H1 (cell line): ENCODE measurements around the gene EXD3. TPM values are rescaled to one million over a fixed set of nuclear protein-coding genes. Genes with fewer than 3 reads are reported as not detected.

Experiments
- CTCF ChIA-PET: fragments of 300-600 bp; sonication (Branson Sonifier 250); formaldehyde crosslinking; loops from one replicate; lab custom pipeline; 2021; ENCODE audit not compliant: partially characterized antibody; lab: Charles Lee
- POLR2A ChIA-PET: fragments of 300-600 bp; sonication (Branson Sonifier 250); formaldehyde crosslinking; loops from one replicate; lab custom pipeline; 2021; ENCODE audit warnings: inconsistent platforms; ENCODE audit not compliant: partially characterized antibody; lab: Charles Lee
- DNase-seq, 2 experiments: peaks; one replicate each; pipeline versions ENCODE4 v3.0.0 to v3.0.0-alpha.2; 2010 to 2022; ENCODE audit warnings: low spot score in 2 of 2, low read depth in 1 of 2, mixed read lengths in 1 of 2
- FAIRE-seq: peaks from 2 replicates; lab custom pipeline; 2011; peaks lifted over from hg19 to GRCh38; lab: Jason Lieb, UNC
- H2AFZ ChIP-seq: 2 replicates; pipeline ENCODE4 v1.8.1; 2012; ENCODE audit warnings: low read length, inconsistent platforms
- H2AK5ac ChIP-seq: 2 replicates; pipeline ENCODE4 v1.6.1; 2013; ENCODE audit warnings: low read depth, low read length
- H2BK120ac ChIP-seq: replicated peaks from 2 replicates; pipeline ENCODE3; 2013; ENCODE audit warnings: low read depth, low read length, inconsistent platforms
- H2BK12ac ChIP-seq: 2 replicates; pipeline ENCODE4 v1.6.1; 2013; ENCODE audit warnings: low read depth, low read length
- H2BK15ac ChIP-seq: 2 replicates; pipeline ENCODE4 v1.6.1; 2013; ENCODE audit warnings: low read length
- H2BK20ac ChIP-seq: 2 replicates; pipeline ENCODE4 v1.6.1; 2013; ENCODE audit warnings: low read length
- H2BK5ac ChIP-seq: 2 replicates; pipeline ENCODE4 v1.6.1; 2013; ENCODE audit warnings: low read depth, low read length
- H3K14ac ChIP-seq: 2 replicates; pipeline ENCODE4 v1.6.1; 2013; ENCODE audit warnings: inconsistent platforms; ENCODE audit not compliant: insufficient read length
- H3K18ac ChIP-seq: 2 replicates; pipeline ENCODE4 v1.6.1; 2013; ENCODE audit warnings: low read length; ENCODE audit errors: extremely low read depth
- H3K23ac ChIP-seq: 2 replicates; pipeline ENCODE4 v1.6.1; 2013; ENCODE audit warnings: inconsistent platforms; ENCODE audit not compliant: insufficient read length
- H3K23me2 ChIP-seq: 2 replicates; pipeline ENCODE4 v1.6.1; 2013; ENCODE audit warnings: low read depth, low read length
- H3K27ac ChIP-seq: 2 replicates; pipeline ENCODE4 v1.6.1; 2011; ENCODE audit warnings: low read depth, low read length, inconsistent platforms
- H3K27me3 ChIP-seq, 4 experiments: replicated peaks in 1 of 4; 1 replicate in 1 of 4; 2 replicates in 3 of 4; pipeline versions ENCODE4 v1.6.1 to v1.8.1; 2011 to 2013; ENCODE audit warnings: low read length in 3 of 4, mild to moderate bottlenecking in 3 of 4, inconsistent platforms in 2 of 4, mixed read lengths in 2 of 4, moderate library complexity in 1 of 4; ENCODE audit not compliant: control insufficient read depth in 3 of 4, insufficient read depth in 3 of 4; ENCODE audit errors: extremely low read depth in 1 of 4
- H3K36me3 ChIP-seq, 4 experiments: 2 replicates each; pipeline versions ENCODE4 v1.6.1 to v1.8.1; 2011 to 2013; ENCODE audit warnings: mild to moderate bottlenecking in 4 of 4, low read length in 3 of 4, moderate library complexity in 2 of 4, control low read depth in 1 of 4, inconsistent platforms in 1 of 4; ENCODE audit not compliant: insufficient read depth in 4 of 4, control insufficient read depth in 2 of 4
- H3K4ac ChIP-seq: replicated peaks from 2 replicates; pipeline ENCODE3; 2013; ENCODE audit warnings: low read length, low read depth, mixed read lengths, inconsistent platforms; ENCODE audit not compliant: insufficient read length
- H3K4me1 ChIP-seq, 4 experiments: replicated peaks in 1 of 4; 1 replicate in 1 of 4; 2 replicates in 3 of 4; pipeline versions ENCODE4 v1.6.1 to v1.8.1; 2011 to 2013; ENCODE audit warnings: low read length in 3 of 4, inconsistent platforms in 2 of 4, mixed read lengths in 1 of 4; ENCODE audit not compliant: insufficient read depth in 4 of 4, control insufficient read depth in 3 of 4
- H3K4me2 ChIP-seq, 2 experiments: 2 replicates each; pipeline versions ENCODE4 v1.6.1 to v1.8.1; 2011 to 2013; ENCODE audit warnings: low read depth in 2 of 2, low read length in 2 of 2, control low read depth in 1 of 2, inconsistent platforms in 1 of 2, mild to moderate bottlenecking in 1 of 2; ENCODE audit not compliant: insufficient read depth in 1 of 2
- H3K4me3 ChIP-seq, 4 experiments: fragments of 200-600, 300-600 bp in 1 of 4; sonication (generic), shearing (Covaris generic), sonication (Bioruptor Twin) in 1 of 4; 2 replicates each; pipeline versions ENCODE4 v1.5.1 to v1.8.1; 2011 to 2016; ENCODE audit warnings: low read length in 4 of 4, low read depth in 3 of 4, control low read depth in 2 of 4, inconsistent platforms in 2 of 4, mild to moderate bottlenecking in 2 of 4, mixed read lengths in 1 of 4, moderate library complexity in 1 of 4; ENCODE audit not compliant: insufficient read depth in 2 of 4; ENCODE audit errors: extremely low read depth in 1 of 4
- H3K56ac ChIP-seq: replicated peaks from 2 replicates; pipeline ENCODE3; 2013; ENCODE audit warnings: low read depth, mild to moderate bottlenecking, mixed read lengths, low read length, inconsistent platforms; ENCODE audit not compliant: insufficient read length
- H3K79me1 ChIP-seq: 2 replicates; pipeline ENCODE4 v1.6.1; 2013; ENCODE audit warnings: low read depth, low read length, control low read depth
- H3K79me2 ChIP-seq, 2 experiments: 2 replicates each; pipeline versions ENCODE4 v1.6.1 to v1.8.1; 2012 to 2013; ENCODE audit warnings: low read length in 2 of 2, mild to moderate bottlenecking in 2 of 2, inconsistent platforms in 1 of 2; ENCODE audit not compliant: insufficient read depth in 2 of 2, control insufficient read depth in 1 of 2
- H3K9ac ChIP-seq, 4 experiments: replicated peaks in 1 of 4; 1 replicate in 1 of 4; 2 replicates in 3 of 4; pipeline versions ENCODE4 v1.6.1 to v1.8.1; 2011 to 2013; ENCODE audit warnings: low read depth in 3 of 4, low read length in 3 of 4, control low read depth in 2 of 4, mild to moderate bottlenecking in 2 of 4, moderate library complexity in 2 of 4, inconsistent platforms in 1 of 4; ENCODE audit errors: extremely low read depth in 1 of 4
- H3K9me3 ChIP-seq, 2 experiments: 2 replicates each; pipeline versions ENCODE4 v1.6.1 to v1.8.1; 2012 to 2013; ENCODE audit warnings: mild to moderate bottlenecking in 2 of 2, moderate library complexity in 2 of 2, control low read depth in 1 of 2, inconsistent platforms in 1 of 2, low read depth in 1 of 2, low read length in 1 of 2, mixed read lengths in 1 of 2; ENCODE audit not compliant: insufficient read depth in 2 of 2
- H4K20me1 ChIP-seq, 2 experiments: replicated peaks in 1 of 2; 2 replicates each; pipeline versions ENCODE3 to v1.8.1; 2011 to 2013; ENCODE audit warnings: inconsistent platforms in 2 of 2, low read length in 2 of 2, mild to moderate bottlenecking in 1 of 2; ENCODE audit not compliant: insufficient read depth in 2 of 2, control insufficient read depth in 1 of 2
- H4K5ac ChIP-seq: 2 replicates; pipeline ENCODE4 v1.6.1; 2013; ENCODE audit warnings: low read length, low read depth, mixed read lengths, inconsistent platforms; ENCODE audit not compliant: insufficient read length
- H4K8ac ChIP-seq: 2 replicates; pipeline ENCODE4 v1.8.0; 2013; ENCODE audit warnings: mild to moderate bottlenecking, moderate library complexity, low read length, inconsistent platforms; ENCODE audit not compliant: insufficient read depth; ENCODE audit errors: extremely low read depth
- H4K91ac ChIP-seq: replicated peaks from 2 replicates; pipeline ENCODE3; 2013; ENCODE audit warnings: low read length, mixed read lengths, inconsistent platforms; ENCODE audit not compliant: insufficient read length
- CREB1 ChIP-seq: IDR thresholded peaks from 2 replicates; pipeline ENCODE4 v1.6.1; 2012; ENCODE audit warnings: inconsistent platforms
- FOSL1 ChIP-seq: IDR thresholded peaks from 2 replicates; pipeline ENCODE4 v1.6.1; 2011; ENCODE audit warnings: mild to moderate bottlenecking, low read depth, low read length, moderate library complexity; ENCODE audit not compliant: insufficient read depth
- GABPA ChIP-seq: IDR thresholded peaks from 2 replicates; pipeline ENCODE4 v1.6.1; 2011; ENCODE audit warnings: mild to moderate bottlenecking, low read length, moderate library complexity, borderline replicate concordance; ENCODE audit not compliant: insufficient read depth
- GTF2F1 ChIP-seq: IDR thresholded peaks from 2 replicates; pipeline ENCODE4 v1.6.1; 2012; ENCODE audit warnings: low read depth, low read length, improper control_type of control experiment, borderline replicate concordance
- NANOG ChIP-seq: IDR thresholded peaks from 2 replicates; pipeline ENCODE4 v1.6.1; 2011; ENCODE audit warnings: low read length, low read depth, mild to moderate bottlenecking, inconsistent platforms; ENCODE audit not compliant: insufficient read depth, poor library complexity, severe bottlenecking
- POLR2AphosphoS5 ChIP-seq: IDR thresholded peaks from 2 replicates; pipeline ENCODE4 v1.6.1; 2011; ENCODE audit warnings: low read depth, low read length
- RFX5 ChIP-seq: IDR thresholded peaks from 2 replicates; pipeline ENCODE4 v1.6.1; 2011; ENCODE audit warnings: low read depth, low read length, improper control_type of control experiment, borderline replicate concordance
- SIN3A ChIP-seq, 2 experiments: IDR thresholded peaks in 1 of 2; conservative IDR thresholded peaks in 1 of 2; 2 replicates each; pipeline ENCODE4 v1.6.1; 2011 to 2012; ENCODE audit warnings: low read length in 2 of 2, improper control_type of control experiment in 1 of 2, low read depth in 1 of 2, mild to moderate bottlenecking in 1 of 2
- TBP ChIP-seq: IDR thresholded peaks from 2 replicates; pipeline ENCODE4 v1.6.1; 2011; ENCODE audit warnings: low read depth, low read length, improper control_type of control experiment
- TEAD4 ChIP-seq: IDR thresholded peaks from 2 replicates; pipeline ENCODE4 v1.6.1; 2012; ENCODE audit warnings: low read depth, low read length, inconsistent platforms, mixed read lengths
- WGBS, 2 experiments: shearing (Covaris generic) in 1 of 2; methylation state at CpG; one replicate each; pipeline versions ENCODE4 v1.1.6 to v1.1.7; 2013 to 2015; ENCODE audit warnings: low lambda C conversion rate in 2 of 2, mixed read lengths in 2 of 2, inconsistent platforms in 1 of 2, low coverage in 1 of 2, missing lambda C conversion rate in 1 of 2; ENCODE audit not compliant: insufficient replicate concordance in 2 of 2, insufficient coverage in 1 of 2, insufficient read length in 1 of 2; ENCODE audit errors: extremely low coverage in 1 of 2, missing lambda C conversion rate in 1 of 2; 5-methylcytosine and 5-hydroxymethylcytosine counted together
- polyA plus RNA-seq, 7 experiments: library from polyadenylated mRNA; depleted of rRNA in 3 of 7; stranded (reverse) in 5 of 7; unstranded in 2 of 7; fragments of >200 nt in 5 of 7; fragments of 200-250 nt in 2 of 7; gene quantifications; 1 replicate in 5 of 7; 2 replicates in 1 of 7; 4 replicates in 1 of 7; pipeline versions ENCODE4 v1.2.1 to v1.2.3, GENCODE V29; 2011 to 2013; ENCODE audit warnings: missing spikeins in 2 of 7, mixed read lengths in 2 of 7
- total RNA-seq: library from RNA; stranded (reverse); fragmentation: NEBNext Ultra II Directional; extraction: Animal tissue kit (Norgen Biotek cat#: 25700); gene quantifications from 2 replicates; pipeline ENCODE4 v1.2.1, GENCODE V29; 2021
- TF ChIP-seq, protein P1 (sequence below), 3 experiments: IDR thresholded peaks; 1 replicate in 2 of 3; 2 replicates in 1 of 3; pipeline versions ENCODE4 v1.5.1 to v1.6.1; 2011; ENCODE audit warnings: low read length in 3 of 3, mild to moderate bottlenecking in 3 of 3, inconsistent platforms in 2 of 3, low read depth in 1 of 3, moderate library complexity in 1 of 3; ENCODE audit not compliant: insufficient read depth in 1 of 3; ENCODE audit errors: control extremely low read depth in 1 of 3

EXD3 gene
- total and polyA plus RNA-seq, 2 of the 8 experiments (the other 6 are each of a cell fraction or from before 2014, with no cell fraction given) = 7.2 to 9.4 TPM

DNA sequence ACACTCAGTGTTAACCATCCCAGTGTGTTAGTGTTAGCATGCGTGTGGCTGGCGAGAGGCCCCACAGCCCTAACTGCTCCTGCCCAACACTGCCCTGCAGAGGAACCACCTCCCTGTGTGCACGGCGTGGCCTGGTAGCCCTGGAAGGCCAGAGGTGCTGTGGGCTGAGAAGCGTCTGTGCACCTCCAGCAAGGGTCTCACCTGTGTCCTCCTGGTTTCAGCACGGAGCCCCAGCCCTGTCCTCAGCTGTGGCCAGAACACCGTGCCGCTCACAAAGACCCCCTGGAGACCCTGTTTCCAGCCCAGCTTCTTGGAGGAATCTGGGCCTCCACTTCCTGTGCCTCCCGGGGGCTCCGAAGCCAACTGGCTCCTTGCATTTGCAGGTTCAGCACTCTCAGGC lies 64.8 kb downstream of the EXD3 start:
- H3K23ac ChIP-seq = no peak overlapping the region
- DNase-seq (no peak), FAIRE-seq (no peak)
- no peak overlapping the region for H3K56ac ChIP-seq
- 98% methylated on average over 10 of the region's 10 CpGs; no CpG with 5 or more reads in 1 of the 2 experiments for WGBS, 2 experiments
- H2AFZ ChIP-seq = no peak overlapping the region
- no peak overlapping the region for H2BK15ac ChIP-seq
- no peak overlapping the region for H3K18ac ChIP-seq
- no peak overlapping the region for H2AK5ac ChIP-seq
- H3K23me2 ChIP-seq = peaks cover 5% of the 10 kb centered on the region; the same call in 1 of the 2 replicates
- H3K4me2 ChIP-seq = no peak overlapping the region
- ChIA-PET CTCF (interaction anchor here (0.6 to 0.9 kb wide), 3 partner anchors 17 to 238 kb away, joined by 3 read pairs; no protein-coding TSS in a partner anchor), POLR2A (interaction anchor here (0.6 kb wide), 1 partner anchor 64 kb away, joined by 3 read pairs; no protein-coding TSS in a partner anchor)
- H4K91ac ChIP-seq = no peak overlapping the region
- H3K4ac ChIP-seq = no peak overlapping the region
- H3K4me1 ChIP-seq = no peaks in the 10 kb centered on the region
- H2BK12ac ChIP-seq = no peak overlapping the region
- no peaks in the 10 kb centered on the region for H3K79me2 ChIP-seq
- H3K36me3 ChIP-seq = no peaks in the 10 kb centered on the region
- H3K27ac ChIP-seq = no peak overlapping the region
- no peak overlapping the region for H3K14ac ChIP-seq
- H3K9me3 ChIP-seq = peaks cover 27 to 46% of the 10 kb centered on the region in 2 experiments
- no peak overlapping the region for H3K4me3 ChIP-seq
- H3K79me1 ChIP-seq = no peaks in the 10 kb centered on the region
- H3K9ac ChIP-seq = no peak overlapping the region
- no peaks in the 10 kb centered on the region for H3K27me3 ChIP-seq
- H2BK120ac ChIP-seq = no peak overlapping the region
- H4K5ac ChIP-seq = no peak overlapping the region
- no peak overlapping the region for H4K8ac ChIP-seq
- H2BK20ac ChIP-seq = no peak overlapping the region
- H4K20me1 ChIP-seq = no peaks in the 10 kb centered on the region
- H2BK5ac ChIP-seq = no peak overlapping the region
- no peak for TF ChIP-seq CREB1
- no peak for TF ChIP-seq RFX5
- TF ChIP-seq, protein P1, sequence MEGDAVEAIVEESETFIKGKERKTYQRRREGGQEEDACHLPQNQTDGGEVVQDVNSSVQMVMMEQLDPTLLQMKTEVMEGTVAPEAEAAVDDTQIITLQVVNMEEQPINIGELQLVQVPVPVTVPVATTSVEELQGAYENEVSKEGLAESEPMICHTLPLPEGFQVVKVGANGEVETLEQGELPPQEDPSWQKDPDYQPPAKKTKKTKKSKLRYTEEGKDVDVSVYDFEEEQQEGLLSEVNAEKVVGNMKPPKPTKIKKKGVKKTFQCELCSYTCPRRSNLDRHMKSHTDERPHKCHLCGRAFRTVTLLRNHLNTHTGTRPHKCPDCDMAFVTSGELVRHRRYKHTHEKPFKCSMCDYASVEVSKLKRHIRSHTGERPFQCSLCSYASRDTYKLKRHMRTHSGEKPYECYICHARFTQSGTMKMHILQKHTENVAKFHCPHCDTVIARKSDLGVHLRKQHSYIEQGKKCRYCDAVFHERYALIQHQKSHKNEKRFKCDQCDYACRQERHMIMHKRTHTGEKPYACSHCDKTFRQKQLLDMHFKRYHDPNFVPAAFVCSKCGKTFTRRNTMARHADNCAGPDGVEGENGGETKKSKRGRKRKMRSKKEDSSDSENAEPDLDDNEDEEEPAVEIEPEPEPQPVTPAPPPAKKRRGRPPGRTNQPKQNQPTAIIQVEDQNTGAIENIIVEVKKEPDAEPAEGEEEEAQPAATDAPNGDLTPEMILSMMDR (IDR thresholded peaks at IDR 0.05; ENCODE audit: control extremely low read depth in 1 of 3, insufficient read depth in 1 of 3, low read depth in 1 of 3, low read length in 3 of 3) = no peak
- no peak for TF ChIP-seq POLR2AphosphoS5
- no peak for TF ChIP-seq GABPA
- no peak for TF ChIP-seq NANOG
- no peak for TF ChIP-seq TBP
- no peak for TF ChIP-seq TEAD4
- no peak for TF ChIP-seq GTF2F1
- TF ChIP-seq FOSL1 = no peak
- no peak for TF ChIP-seq SIN3A (conservative IDR thresholded peaks at IDR 0.05 in 1 of 2, IDR thresholded peaks at IDR 0.05 in 1 of 2; ENCODE audit: low read depth in 1 of 2, low read length in 2 of 2)
